Neural cell (in vitro differentiated cells): Measurements from ENCODE around the gene CMBL.

ENCODE experiments used
- CTCF ChIP-seq: fragments of 450-650 bp; IDR thresholded peaks from 2 replicates; pipeline ENCODE4 v1.5.1; 2014; ENCODE audit warnings: antibody characterized with exemption, mild to moderate bottlenecking, moderate library complexity; ENCODE audit not compliant: poor library complexity, severe bottlenecking
- EP300 ChIP-seq: fragments of 450-650 bp; conservative IDR thresholded peaks from 2 replicates; pipeline ENCODE4 v1.6.1; 2014; ENCODE audit warnings: antibody characterized with exemption, mild to moderate bottlenecking, moderate library complexity; ENCODE audit not compliant: poor library complexity, severe bottlenecking
- EZH2 ChIP-seq: fragments of 200-600, 300-800 bp; shearing (Covaris generic), sonication (generic); IDR thresholded peaks from 2 replicates; pipeline ENCODE4 v1.6.1; 2014; ENCODE audit warnings: antibody characterized with exemption, low read length, borderline replicate concordance, mild to moderate bottlenecking; ENCODE audit not compliant: insufficient read depth, poor library complexity, severe bottlenecking
- MXI1 ChIP-seq: fragments of 450-650 bp; conservative IDR thresholded peaks from 2 replicates; pipeline ENCODE4 v1.6.1; 2014; ENCODE audit warnings: antibody characterized with exemption, mild to moderate bottlenecking; ENCODE audit not compliant: poor library complexity, severe bottlenecking
- POLR2AphosphoS5 ChIP-seq: IDR thresholded peaks from 2 replicates; pipeline ENCODE4 v1.6.1; 2012
- RAD21 ChIP-seq: fragments of 450-650 bp; conservative IDR thresholded peaks from 2 replicates; pipeline ENCODE4 v1.6.1; 2014; ENCODE audit warnings: antibody characterized with exemption, mild to moderate bottlenecking, moderate library complexity
- REST ChIP-seq: IDR thresholded peaks from 2 replicates; pipeline ENCODE4 v1.6.1; 2012; ENCODE audit warnings: borderline replicate concordance
- SMC3 ChIP-seq: fragments of 450-650 bp; conservative IDR thresholded peaks from 2 replicates; pipeline ENCODE4 v1.6.1; 2014; ENCODE audit warnings: antibody characterized with exemption, mild to moderate bottlenecking, moderate library complexity; ENCODE audit not compliant: poor library complexity
- TAF1 ChIP-seq: IDR thresholded peaks from 2 replicates; pipeline ENCODE4 v1.6.1; 2012; ENCODE audit warnings: low read depth

- TF ChIP-seq CTCF (no peak), REST (no peak), POLR2AphosphoS5 (no peak), EZH2 (no peak), EP300 (no peak), SMC3 (no peak), TAF1 (no peak), MXI1 (no peak), RAD21 (no peak)
Observed at GRCh38 chr5:10253390-10253789, 54.3 kb downstream of the CMBL start.
